PC-9 (cell line): ENCODE data around the gene POU3F2. TPM values are rescaled to one million over a fixed set of nuclear protein-coding genes. Genes with fewer than 3 reads are reported as not detected.

Experiments
- BruUV-seq: library from RNA; stranded (reverse); fragments of 400-500 nt; replicated peaks from 2 replicates; lab custom pipeline; 2021; lab: Mats Ljungman, UMichigan
- CTCF ChIA-PET: fragments of 300-600 bp; sonication (Branson Sonifier 250); formaldehyde crosslinking; loops from one replicate; lab custom pipeline; 2022; ENCODE audit warnings: antibody characterized with exemption; lab: Charles Lee
- POLR2A ChIA-PET: fragments of 300-600 bp; sonication (Branson Sonifier 250); formaldehyde crosslinking; loops from one replicate; lab custom pipeline; 2022; ENCODE audit warnings: antibody characterized with exemption; ENCODE audit not compliant: unreplicated experiment; lab: Charles Lee
- DNase-seq, 2 experiments: peaks; one replicate each; pipeline versions ENCODE4 v3.0.0 to v3.0.0-alpha.2; 2015 to 2022; ENCODE audit warnings: mixed read lengths in 1 of 2
- H2AFZ ChIP-seq: fragments of 200-600 bp; sonication (generic); 2 replicates; pipeline ENCODE4 v1.8.1; 2017; ENCODE audit warnings: antibody characterized with exemption
- H3F3A ChIP-seq: fragments of 200-600 bp; sonication (generic); 2 replicates; pipeline ENCODE4 v1.8.1; 2017; ENCODE audit warnings: antibody characterized with exemption, mild to moderate bottlenecking, low read depth; ENCODE audit not compliant: insufficient read depth
- H3K27ac ChIP-seq: fragments of 200-600 bp; sonication (generic); 2 replicates; pipeline ENCODE4 v1.6.1; 2016; ENCODE audit warnings: mixed run types
- H3K27me3 ChIP-seq: fragments of 200-600 bp; sonication (generic); 2 replicates; pipeline ENCODE4 v1.6.1; 2016; ENCODE audit warnings: low read depth, mixed run types; ENCODE audit not compliant: insufficient read depth
- H3K36me3 ChIP-seq: fragments of 200-600 bp; sonication (generic); 2 replicates; pipeline ENCODE4 v1.6.1; 2016; ENCODE audit warnings: low read depth, mixed run types
- H3K4me1 ChIP-seq: fragments of 200-600 bp; sonication (generic); replicated peaks from 2 replicates; pipeline ENCODE4 v1.6.1; 2016; ENCODE audit warnings: mixed run types; ENCODE audit not compliant: insufficient read depth
- H3K4me2 ChIP-seq: fragments of 200-600 bp; sonication (generic); 2 replicates; pipeline ENCODE4 v1.6.1; 2017; ENCODE audit warnings: mixed run types
- H3K4me3 ChIP-seq: fragments of 200-600 bp; sonication (generic); 2 replicates; pipeline ENCODE4 v1.6.1; 2016; ENCODE audit warnings: mixed run types
- H3K79me2 ChIP-seq: fragments of 200-600 bp; sonication (generic); 2 replicates; pipeline ENCODE4 v1.6.1; 2017; ENCODE audit warnings: low read depth, mixed run types
- H3K9me2 ChIP-seq: fragments of 200-600 bp; sonication (generic); 2 replicates; pipeline ENCODE4 v1.8.1; 2017; ENCODE audit warnings: mild to moderate bottlenecking; ENCODE audit not compliant: insufficient read depth
- H3K9me3 ChIP-seq: fragments of 200-600 bp; sonication (generic); 2 replicates; pipeline ENCODE4 v1.8.1; 2016; ENCODE audit warnings: low read depth; ENCODE audit not compliant: insufficient read depth
- H4K20me1 ChIP-seq: fragments of 200-600 bp; sonication (generic); 2 replicates; pipeline ENCODE4 v1.8.1; 2017; ENCODE audit not compliant: insufficient read depth
- CTCF ChIP-seq: fragments of 200-600 bp; sonication (generic); conservative IDR thresholded peaks from 2 replicates; pipeline ENCODE4 v1.6.1; 2017; ENCODE audit warnings: mixed run types, antibody characterized with exemption, mild to moderate bottlenecking, moderate library complexity
- EZH2 ChIP-seq: fragments of 200-600 bp; sonication (generic); IDR thresholded peaks from 2 replicates; pipeline ENCODE4 v1.8.0; 2017; ENCODE audit warnings: antibody characterized with exemption, low read depth
- intact Hi-C: fragments of 100-400 bp; cut with micrococcal nuclease; formaldehyde crosslinking; loops from one replicate; pipeline ENCODE4 v1.10.0; 2022; ENCODE audit not compliant: unreplicated experiment
- total RNA-seq: library from RNA; stranded (reverse); gene quantifications from 2 replicates; pipeline ENCODE4 v1.2.3, GENCODE V29; 2021

POU3F2 gene
- total RNA-seq, 1 experiment from 2014 or later: not detected

- H3K27ac ChIP-seq: no peak overlapping the region
- H3K79me2 ChIP-seq: no peaks in the 10 kb centered on the region
- no peaks in the 10 kb centered on the region for H3K36me3 ChIP-seq
- no peak overlapping the region for H3K4me2 ChIP-seq
- H3F3A ChIP-seq: no peaks in the 10 kb centered on the region
- DNase-seq: no peak
- no peak for TF ChIP-seq CTCF
- no peak for TF ChIP-seq EZH2
- H3K4me3 ChIP-seq: no peak overlapping the region
- H3K4me1 ChIP-seq: 0 out of 2 replicates have a peak, but pooled peaks cover 3% of the 10 kb centered on the region
- BruUV-seq: no TSS peak
- no peaks in the 10 kb centered on the region for H3K9me2 ChIP-seq
- no peaks in the 10 kb centered on the region for H4K20me1 ChIP-seq
- H3K9me3 ChIP-seq: no peaks in the 10 kb centered on the region
- POLR2A ChIA-PET: no interaction called here
- H2AFZ ChIP-seq: no peak overlapping the region
- CTCF ChIA-PET: no interaction called here
- intact Hi-C loops: no loop called here
- no peaks in the 10 kb centered on the region for H3K27me3 ChIP-seq
These were observed 1.0 kb downstream of the POU3F2 start for GRCh38 chr6:98835149-98836024.

GRCh38 chr6:98836025-98836961 is 1.9 kb downstream of the POU3F2 start:
- intact Hi-C loops: no loop called here
- no peaks in the 10 kb centered on the region for H4K20me1 ChIP-seq
- 0 out of 2 replicates have a peak, but pooled peaks cover 3% of the 10 kb centered on the region for H3K4me1 ChIP-seq
- H3F3A ChIP-seq: no peaks in the 10 kb centered on the region
- no peaks in the 10 kb centered on the region for H3K36me3 ChIP-seq
- no peak overlapping the region for H3K27ac ChIP-seq
- BruUV-seq: no TSS peak
- no peaks in the 10 kb centered on the region for H3K9me2 ChIP-seq
- ChIA-PET POLR2A (no interaction called here), CTCF (no interaction called here)
- no peaks in the 10 kb centered on the region for H3K79me2 ChIP-seq
- H3K27me3 ChIP-seq: no peaks in the 10 kb centered on the region
- H2AFZ ChIP-seq: no peak overlapping the region
- TF ChIP-seq EZH2 (no peak), CTCF (no peak)
- no peak overlapping the region for H3K4me3 ChIP-seq
- no peak overlapping the region for H3K4me2 ChIP-seq
- no peak for DNase-seq
- no peaks in the 10 kb centered on the region for H3K9me3 ChIP-seq
